HUDEP-2 (cell line): ENCODE data around the gene DENND5B.
A peak's percentile ranks its signal among the peaks of the same experiment; 100 is the strongest.
"Not testable (repeated sequence)": the region's sequence is repeated elsewhere in the genome, so short reads cannot be mapped to it uniquely, and the experiment has no call there.

Source experiments
- DNase-seq, 76 experiments: peaks; one replicate each; lab custom pipeline; 2025; ENCODE audit not compliant: unreplicated experiment in 76 of 76; lab: John Stamatoyannopoulos, UW

Gene DENND5B

DNA sequence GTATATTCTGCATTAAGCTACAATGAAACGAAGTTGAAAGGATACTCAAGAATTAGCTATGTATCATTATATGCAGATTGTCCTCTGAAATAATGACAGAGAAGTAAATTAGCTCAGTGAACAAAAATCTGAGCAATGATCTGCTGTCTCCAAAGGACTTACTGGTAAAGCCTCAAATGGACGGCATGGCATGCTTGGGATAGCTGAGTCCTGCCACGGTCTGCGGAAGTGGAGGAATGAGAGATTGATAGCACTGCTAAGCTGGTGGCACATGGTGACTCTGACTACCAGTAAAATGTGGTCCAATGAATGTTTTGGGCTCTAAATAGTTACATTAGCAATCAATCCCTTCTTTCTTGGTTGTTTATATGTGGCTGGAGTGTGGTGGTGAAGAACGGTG is 3.7 kb upstream of the DENND5B start:
- DNase-seq = no peak

DNA sequence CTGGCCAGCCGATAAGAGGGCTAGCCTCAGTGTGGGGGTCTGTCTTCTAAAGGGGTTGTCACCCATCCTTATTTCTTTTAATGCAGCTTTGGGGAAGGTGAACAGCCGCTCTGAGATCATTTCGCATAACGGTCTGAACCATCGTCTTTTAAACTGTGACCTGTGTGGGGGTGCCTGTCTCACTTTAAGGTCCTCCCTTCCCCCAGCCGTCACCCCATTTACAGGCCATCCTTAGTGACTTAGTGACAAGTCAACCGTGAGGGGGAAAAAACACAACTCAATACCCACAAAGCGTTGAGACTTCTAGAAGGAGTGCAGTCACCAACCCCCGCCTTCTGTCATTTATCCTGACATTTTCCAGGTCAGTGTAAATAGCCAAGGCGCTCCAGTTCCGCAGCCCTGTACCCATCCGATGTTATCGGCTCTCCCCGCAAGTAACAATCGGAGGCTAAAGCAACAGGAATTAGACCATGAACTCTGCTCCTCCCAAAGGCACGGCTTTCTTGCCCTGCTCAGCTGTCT is 505 bp upstream of the DENND5B start:
- no peak for DNase-seq

- peak in 7 of 76 experiments; percentile 1 to 20 (median 8) for DNase-seq
Measured at GRCh38 chr12:31589904-31590641, 863 bp downstream of the DENND5B start.

- no peak for DNase-seq
Measured at GRCh38 chr12:31589598-31589903, 1.4 kb downstream of the DENND5B start.

GRCh38 chr12:31588976-31589375 is 2.0 kb downstream of the DENND5B start:
- no peak for DNase-seq

- no peak for DNase-seq
Measured at GRCh38 chr12:31586728-31587127, 4.2 kb downstream of the DENND5B start.

GRCh38 chr12:31585895-31586294 is 5.0 kb downstream of the DENND5B start:
- no peak for DNase-seq

DNA sequence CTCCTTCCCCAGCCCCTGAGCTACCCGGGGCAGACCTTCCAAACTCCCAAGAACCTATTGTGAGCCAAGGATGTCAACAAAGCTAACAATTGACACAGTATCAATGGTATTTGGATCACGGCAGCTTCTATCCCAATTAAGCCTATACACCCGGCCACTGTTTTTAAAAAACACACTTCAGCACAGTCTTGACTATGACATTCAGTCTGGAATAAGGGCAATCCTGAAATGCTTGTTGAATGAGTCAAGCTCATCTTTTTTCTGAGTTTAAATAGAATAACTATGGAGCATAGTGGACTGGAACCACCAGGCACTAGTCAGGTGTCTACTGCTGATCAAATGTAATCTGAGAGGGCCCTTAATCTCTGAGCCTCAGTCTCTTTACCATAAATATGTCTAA is 5.7 kb downstream of the DENND5B start:
- no peak for DNase-seq

- DNase-seq = no peak
Measured at GRCh38 chr12:31584782-31585181, 6.2 kb downstream of the DENND5B start.

DNA sequence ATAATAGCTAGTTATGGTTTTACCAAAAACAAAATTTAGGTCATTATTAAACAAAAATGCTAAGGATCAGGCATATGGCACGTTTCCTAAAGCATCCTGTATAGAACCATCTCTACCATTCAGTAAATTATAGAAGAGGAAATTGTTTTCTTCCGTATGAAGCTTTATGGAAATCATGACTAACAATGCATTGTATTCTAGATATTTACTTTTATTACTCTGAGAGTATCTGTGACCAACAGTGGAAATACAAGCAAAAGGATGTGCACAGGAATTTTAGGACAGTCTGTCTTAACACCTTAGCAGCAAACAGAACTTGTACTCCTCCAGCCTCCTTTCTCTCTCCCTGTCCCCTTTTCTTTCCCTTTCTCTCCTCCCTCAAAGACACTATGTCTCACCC is 7.1 kb downstream of the DENND5B start:
- DNase-seq = no peak

DNA sequence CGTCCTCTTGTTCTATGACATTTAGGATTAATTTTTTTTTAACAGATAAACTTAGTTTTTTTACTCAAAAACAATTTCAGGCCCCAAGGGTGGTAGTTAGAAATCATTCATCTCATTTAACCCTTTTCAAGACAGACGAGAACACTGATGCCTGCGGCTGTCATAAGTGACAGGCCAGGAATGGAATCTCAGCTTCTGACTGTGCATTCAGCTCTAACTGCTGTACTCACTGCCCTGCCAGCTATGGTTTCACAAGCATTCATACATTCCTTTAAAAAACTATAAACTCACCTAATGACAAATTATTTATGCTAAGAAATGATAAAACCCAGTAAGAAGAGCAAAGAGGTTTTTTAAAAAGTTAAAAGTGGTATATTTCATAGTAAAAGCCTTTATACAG is 8.8 kb downstream of the DENND5B start:
- DNase-seq = no peak

GRCh38 chr12:31578632-31579031 is 12.3 kb downstream of the DENND5B start:
- DNase-seq = no peak

DNA sequence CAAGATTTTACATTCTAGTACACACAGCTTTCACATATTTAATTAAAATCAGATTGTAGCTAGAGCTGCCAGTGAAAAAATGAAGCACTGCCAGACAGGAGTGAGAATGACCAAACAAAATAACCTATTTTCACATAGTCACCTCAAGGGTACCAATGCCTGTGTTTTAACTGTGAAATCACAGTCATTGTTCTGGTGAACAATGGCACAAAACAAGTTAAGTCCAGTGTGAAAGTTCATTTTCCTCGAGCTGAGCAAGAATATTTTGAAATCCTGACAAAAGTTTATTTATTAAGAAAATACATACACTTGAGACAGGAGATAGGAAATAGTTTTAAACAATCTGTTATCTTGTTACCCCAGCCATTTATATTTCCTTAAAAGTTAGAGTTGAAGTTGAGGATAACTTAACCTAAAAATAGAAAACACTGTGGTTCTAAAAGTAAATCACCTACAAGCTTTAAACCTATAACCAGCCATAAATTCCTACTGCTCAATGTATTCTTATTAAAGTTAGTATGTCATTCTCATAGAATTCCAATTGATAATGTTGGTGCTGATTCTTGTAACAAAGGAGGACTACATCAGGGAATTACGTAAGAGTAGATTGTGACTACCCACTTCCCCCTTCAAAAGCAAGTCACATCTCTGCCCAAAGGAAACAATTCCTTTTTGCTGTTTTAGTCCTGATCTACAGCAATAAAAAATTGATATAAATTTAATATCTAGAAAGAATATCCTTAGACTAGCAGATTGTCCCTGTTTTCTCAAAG is 15.9 kb downstream of the DENND5B start:
- no peak for DNase-seq

DNA sequence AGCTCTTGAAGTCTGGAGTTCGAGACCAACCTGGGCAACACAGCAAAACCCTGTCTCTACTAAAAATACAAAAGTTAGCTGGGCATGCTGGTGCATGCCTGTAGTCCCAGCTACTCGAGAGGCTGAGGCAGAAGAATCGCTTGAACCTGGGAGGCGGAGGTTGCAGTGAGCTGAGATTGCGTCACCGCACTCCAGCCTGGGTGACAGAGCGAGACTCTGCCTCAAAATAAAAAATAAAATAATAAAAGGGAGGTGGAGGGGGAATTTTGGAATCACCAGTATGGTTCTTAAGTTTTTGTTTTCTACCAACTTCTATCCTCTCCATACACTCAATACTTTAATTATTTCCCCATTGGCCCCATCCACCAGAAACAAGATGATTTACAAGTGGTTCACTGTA is 16.6 kb downstream of the DENND5B start:
- DNase-seq = not testable (repeated sequence)

GRCh38 chr12:31572900-31573600 is 17.9 kb downstream of the DENND5B start:
- no peak for DNase-seq

DNA sequence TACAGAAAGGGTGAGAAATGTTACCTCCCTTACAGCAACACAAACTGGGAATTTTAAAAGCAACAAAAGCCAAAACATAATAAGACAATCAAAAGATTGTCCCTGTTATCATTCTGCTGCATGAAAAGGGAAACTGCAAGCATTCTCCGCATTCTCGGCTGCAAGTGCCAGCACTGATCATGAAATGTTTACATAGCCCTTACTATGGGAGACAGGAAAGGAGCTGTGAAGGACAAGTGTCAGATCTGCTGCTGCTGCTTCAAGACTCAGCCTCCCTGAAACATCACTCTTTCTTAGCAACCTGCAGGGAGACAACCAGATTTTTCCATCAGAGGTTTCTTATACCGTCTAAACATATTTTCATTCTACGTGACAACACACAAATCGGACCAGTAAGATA is 20.1 kb downstream of the DENND5B start:
- no peak for DNase-seq

GRCh38 chr12:31569517-31569916 is 21.4 kb downstream of the DENND5B start:
- not testable (repeated sequence) for DNase-seq

DNA sequence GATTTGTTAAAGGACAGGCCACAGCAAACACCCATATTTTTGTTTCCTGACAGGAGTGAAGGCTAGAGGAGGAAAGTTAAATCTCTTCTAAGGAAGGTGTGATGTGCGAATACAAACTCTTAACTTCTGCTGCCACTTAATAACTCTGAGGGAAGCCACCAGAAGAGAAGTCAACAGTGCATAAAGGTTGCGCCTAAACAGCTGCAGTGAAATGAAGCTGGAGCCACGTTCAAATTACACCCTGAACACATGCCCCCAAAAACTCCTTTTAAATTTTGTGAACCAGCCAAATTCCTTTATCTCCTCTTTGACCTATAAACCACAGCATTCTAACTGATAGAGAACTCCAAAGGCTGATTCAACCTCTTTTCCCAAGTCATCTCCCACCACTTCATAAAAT is 22.4 kb downstream of the DENND5B start:
- no peak for DNase-seq

GRCh38 chr12:31567029-31567428 is 23.9 kb downstream of the DENND5B start:
- no peak for DNase-seq

DNA sequence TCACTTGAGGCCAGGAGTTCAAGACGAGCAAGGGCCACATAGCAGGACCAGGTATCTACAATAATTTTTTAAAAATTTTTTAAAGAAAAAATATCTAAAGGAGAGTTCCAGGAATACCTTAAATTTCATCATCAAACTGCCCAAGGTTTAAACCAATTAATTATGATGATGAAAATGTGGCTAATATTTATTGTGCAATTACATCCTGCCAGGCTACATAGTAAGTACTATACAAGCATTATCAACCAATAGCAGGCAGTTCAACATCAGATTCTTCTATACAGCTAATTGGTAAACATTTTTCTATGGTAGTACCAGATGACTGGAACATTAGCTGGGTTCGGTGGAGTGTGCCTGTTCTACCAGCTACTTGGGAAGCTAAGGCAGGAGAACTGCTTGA is 24.4 kb downstream of the DENND5B start:
- no peak for DNase-seq

- no peak for DNase-seq
Measured at GRCh38 chr12:31562594-31563328, 28.2 kb downstream of the DENND5B start.
